ENCODE data around the gene C1S. TPM values are rescaled to one million over a fixed set of nuclear protein-coding genes. Genes with fewer than 3 reads are reported as not detected.

Gene C1S
- total RNA-seq, 2 donors from 2014 or later = 114 to 232 TPM

- TF ChIP-seq CTCF (IDR thresholded peaks at IDR 0.05) = no peak
- Histone ChIP-seq H3K9me3 (no peaks in the 10 kb centered on the region), H3K36me3 (no peaks in the 10 kb centered on the region), H3K27ac (peak overlapping the region; percentile 77 to 84), H3K27me3 (no peaks in the 10 kb centered on the region), H3K4me3 (peak overlapping the region; percentile 32 to 42), H3K4me1 (peaks cover 0 to 10% of the 10 kb centered on the region in 2 donors)
- no peak for DNase-seq (ENCODE audit: low spot score)
These were observed 1.1 kb downstream of the C1S start for GRCh38 chr12:7061596-7061995.

DNA sequence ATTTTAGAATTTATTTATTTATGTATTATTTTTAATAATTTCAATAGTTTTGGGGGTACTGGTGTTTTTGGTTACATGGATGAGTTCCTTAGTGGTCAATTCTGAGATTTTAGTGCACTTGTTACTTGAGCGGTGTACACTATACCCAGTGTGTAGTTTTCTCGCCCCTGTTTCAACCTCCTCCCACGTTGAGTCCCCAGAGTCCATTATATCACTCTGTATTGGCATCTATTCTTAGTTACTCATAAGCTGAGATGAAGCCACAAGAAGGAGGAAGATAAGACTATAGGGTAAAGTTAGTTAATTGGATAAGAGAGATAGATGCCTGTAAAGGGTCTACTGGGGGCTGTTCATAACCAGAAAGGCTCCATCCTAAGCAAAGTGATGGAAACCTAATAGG is 4.0 kb downstream of the C1S start:
- no peak for TF ChIP-seq CTCF (IDR thresholded peaks at IDR 0.05)
- DNase-seq (ENCODE audit: low spot score) = no peak
- Histone ChIP-seq H3K4me1 (peaks cover 0 to 29% of the 10 kb centered on the region in 2 donors), H3K27me3 (no peaks in the 10 kb centered on the region), H3K9me3 (no peaks in the 10 kb centered on the region), H3K36me3 (no peaks in the 10 kb centered on the region), H3K27ac (no peak overlapping the region), H3K4me3 (no peak overlapping the region)

- H3K4me1 ChIP-seq = peaks cover 0 to 27% of the 10 kb centered on the region in 2 donors
- no peak for TF ChIP-seq CTCF (IDR thresholded peaks at IDR 0.05)
- no peaks in the 10 kb centered on the region for H3K9me3 ChIP-seq
- no peaks in the 10 kb centered on the region for H3K27me3 ChIP-seq
- H3K36me3 ChIP-seq = no peaks in the 10 kb centered on the region
- no peak overlapping the region for H3K27ac ChIP-seq
- no peak overlapping the region for H3K4me3 ChIP-seq
- no peak for DNase-seq (ENCODE audit: low spot score)
These were observed 4.6 kb downstream of the C1S start for GRCh38 chr12:7065073-7065623.

GRCh38 chr12:7066596-7066995 is 6.1 kb downstream of the C1S start:
- Histone ChIP-seq H3K4me3 (no peak overlapping the region), H3K27ac (no peak overlapping the region), H3K27me3 (no peaks in the 10 kb centered on the region), H3K9me3 (no peaks in the 10 kb centered on the region), H3K36me3 (no peaks in the 10 kb centered on the region), H3K4me1 (peaks cover 0 to 24% of the 10 kb centered on the region in 2 donors)
- no peak for TF ChIP-seq CTCF (IDR thresholded peaks at IDR 0.05)
- no peak for DNase-seq (ENCODE audit: low spot score)

- Histone ChIP-seq H3K27ac (no peak overlapping the region), H3K9me3 (no peaks in the 10 kb centered on the region), H3K4me1 (peaks cover 0 to 21% of the 10 kb centered on the region in 2 donors), H3K27me3 (no peaks in the 10 kb centered on the region), H3K36me3 (no peaks in the 10 kb centered on the region), H3K4me3 (no peak overlapping the region)
- DNase-seq (ENCODE audit: low spot score) = no peak
- no peak for TF ChIP-seq CTCF (IDR thresholded peaks at IDR 0.05)
These were observed 6.6 kb downstream of the C1S start for GRCh38 chr12:7067096-7067495.
